SK-MEL-5 (cell line): Measurements from ENCODE around the gene ANKRD13B. TPM values are rescaled to one million over a fixed set of nuclear protein-coding genes. Genes with fewer than 3 reads are reported as not detected.
"Not testable (repeated sequence)": the region's sequence is repeated elsewhere in the genome, so short reads cannot be mapped to it uniquely, and the experiment has no call there.

Experiments used
- DNase-seq: peaks from one replicate; pipeline ENCODE4 v3.0.0-alpha.2; 2016; ENCODE audit warnings: low read depth, low spot score
- in situ Hi-C: cut with HindIII; loops from 2 replicates; pipeline ENCODE4 v1.10.0; 2016; ENCODE audit warnings: low sequenced_read_pairs, high pct_unique_total_duplicates, low pct_unique_long_range_greater_than_20kb
- polyA plus RNA-seq, 2 experiments: library from polyadenylated mRNA; depleted of rRNA; stranded (reverse); fragments of >200 nt; gene quantifications; 2 replicates each; pipeline ENCODE4 v1.2.3, GENCODE V29; 2015
- total RNA-seq: library from RNA; depleted of rRNA; stranded (reverse); fragments of >200 nt; shearing (Covaris generic); gene quantifications from 2 replicates; pipeline ENCODE4 v1.2.3, GENCODE V29; 2014; rRNA removed

The ANKRD13B gene
- total RNA-seq: 3.0 and 5.3 TPM in 2 replicates
- polyA plus RNA-seq (2015; cell fraction: cytosol; rRNA removed): 9.4 and 10.3 TPM in 2 replicates
- polyA plus RNA-seq (2015; cell fraction: nucleus; rRNA removed): 49.9 and 69.6 TPM in 2 replicates

GRCh38 chr17:29592850-29593551 lies at the start of gene ANKRD13B:
Gene ANKRD13B (plus strand): TSS chr17:29593132. CDS start chr17:29593622, 490 bp downstream.
- peak; percentile 12 for DNase-seq
- in situ Hi-C loops: no loop called here

- no peak for DNase-seq
- in situ Hi-C loops: no loop called here
Observed at GRCh38 chr17:29544066-29544465, 48.9 kb upstream of the ANKRD13B start.

GRCh38 chr17:29546085-29546484 lies 46.8 kb upstream of the ANKRD13B start:
- no peak for DNase-seq
- in situ Hi-C loops: no loop called here

GRCh38 chr17:29546830-29547229 lies 46.1 kb upstream of the ANKRD13B start:
- DNase-seq: no peak
- in situ Hi-C loops: no loop called here

- in situ Hi-C loops: no loop called here
- DNase-seq: no peak
Observed at GRCh38 chr17:29549177-29549923, 43.6 kb upstream of the ANKRD13B start.

- DNase-seq: no peak
- in situ Hi-C loops: no loop called here
Observed at GRCh38 chr17:29555840-29556239, 37.1 kb upstream of the ANKRD13B start.

GRCh38 chr17:29557085-29557738 lies 35.7 kb upstream of the ANKRD13B start:
- in situ Hi-C loops: no loop called here
- DNase-seq: no peak

GRCh38 chr17:29557739-29558116 lies 35.2 kb upstream of the ANKRD13B start:
- no peak for DNase-seq
- in situ Hi-C loops: no loop called here

- DNase-seq, in situ Hi-C loops: not testable (repeated sequence)
Observed at GRCh38 chr17:29558139-29558538, 34.8 kb upstream of the ANKRD13B start.

GRCh38 chr17:29559640-29560039 lies 33.3 kb upstream of the ANKRD13B start:
- no peak for DNase-seq
- in situ Hi-C loops: no loop called here

- DNase-seq: no peak
- in situ Hi-C loops: no loop called here
Observed at GRCh38 chr17:29560316-29560715, 32.6 kb upstream of the ANKRD13B start.

- DNase-seq: no peak
- in situ Hi-C loops: no loop called here
Observed at GRCh38 chr17:29561554-29562517, 31.1 kb upstream of the ANKRD13B start.

GRCh38 chr17:29562615-29563014 lies 30.3 kb upstream of the ANKRD13B start:
- no peak for DNase-seq
- in situ Hi-C loops: no loop called here

- DNase-seq: no peak
- in situ Hi-C loops: no loop called here
Observed at GRCh38 chr17:29563816-29564215, 29.1 kb upstream of the ANKRD13B start.

GRCh38 chr17:29565643-29566472 lies 27.1 kb upstream of the ANKRD13B start:
- in situ Hi-C loops: no loop called here
- no peak for DNase-seq

GRCh38 chr17:29566473-29567303 lies 26.2 kb upstream of the ANKRD13B start, which contains the start of gene ABHD15:
Gene ABHD15 (minus strand): TSS chr17:29567037. CDS start chr17:29566966, 71 bp downstream.
- no peak for DNase-seq
- in situ Hi-C loops: no loop called here
